OCI-M2 (cell line): ENCODE results near the gene CYB5B.

ENCODE experiments used
- DNase-seq: peaks from one replicate; lab custom pipeline; 2025; ENCODE audit not compliant: unreplicated experiment; lab: John Stamatoyannopoulos, UW

Gene CYB5B

GRCh38 chr16:69424053-69424934, at the start of gene CYB5B:
Gene CYB5B, plus strand, starts transcription at chr16:69424619. Its CDS starts 65 bp downstream, at chr16:69424684.
- peak; percentile 86 for DNase-seq

GRCh38 chr16:69376393-69377059, 47.9 kb upstream of the CYB5B start:
- DNase-seq: no peak

- no peak for DNase-seq
These were observed 46.4 kb upstream of the CYB5B start for GRCh38 chr16:69378036-69378435.

- DNase-seq: no peak
These were observed 45.7 kb upstream of the CYB5B start for GRCh38 chr16:69378760-69379159.

GRCh38 chr16:69381231-69381630, 43.2 kb upstream of the CYB5B start:
- DNase-seq: no peak

- no peak for DNase-seq
These were observed 42.0 kb upstream of the CYB5B start for GRCh38 chr16:69382421-69382820.

GRCh38 chr16:69384974-69385373, 39.4 kb upstream of the CYB5B start:
- no peak for DNase-seq

- no peak for DNase-seq
These were observed 37.8 kb upstream of the CYB5B start for GRCh38 chr16:69386596-69386995.

GRCh38 chr16:69393898-69394849, 30.2 kb upstream of the CYB5B start:
- DNase-seq: no peak

- DNase-seq: no peak
These were observed 28.6 kb upstream of the CYB5B start for GRCh38 chr16:69395859-69396186.

GRCh38 chr16:69396187-69397061, 28.0 kb upstream of the CYB5B start:
- DNase-seq: no peak

- no peak for DNase-seq
These were observed 26.4 kb upstream of the CYB5B start for GRCh38 chr16:69397821-69398521.

- no peak for DNase-seq
These were observed 25.1 kb upstream of the CYB5B start for GRCh38 chr16:69399361-69399760.

GRCh38 chr16:69402439-69402838, 22.0 kb upstream of the CYB5B start:
- peak; percentile 38 for DNase-seq

- no peak for DNase-seq
These were observed 20.1 kb upstream of the CYB5B start for GRCh38 chr16:69404275-69404805.

- DNase-seq: no peak
These were observed 19.1 kb upstream of the CYB5B start for GRCh38 chr16:69405326-69405725.

- DNase-seq: no peak
These were observed 18.7 kb upstream of the CYB5B start for GRCh38 chr16:69405757-69406156.

GRCh38 chr16:69406780-69407331, 17.6 kb upstream of the CYB5B start:
- DNase-seq: no peak

- no peak for DNase-seq
These were observed 16.6 kb upstream of the CYB5B start for GRCh38 chr16:69407702-69408323.
